Transverse colon (tissue), 4 donors: ENCODE measurements around the gene ETNK2. TPM values are rescaled to one million over a fixed set of nuclear protein-coding genes. Genes with fewer than 3 reads are reported as not detected.

ENCODE experiments used
- DNase-seq: peaks from one replicate; pipeline ENCODE4 v3.0.0-alpha.2; 2019
- H3K27ac ChIP-seq, 4 donors: fragments of 200-600 bp; sonication (generic); 2 replicates each; pipeline ENCODE4 v1.5.1; 2016 to 2018; ENCODE audit warnings: inconsistent platforms in 4 of 4
- H3K27me3 ChIP-seq: fragments of 200-600 bp; sonication (generic); 2 replicates; pipeline ENCODE4 v1.5.1; 2017; ENCODE audit warnings: inconsistent platforms
- H3K36me3 ChIP-seq, 4 donors: fragments of 200-600 bp; sonication (generic); 2 replicates each; pipeline ENCODE4 v1.5.1; 2017 to 2019; ENCODE audit warnings: inconsistent platforms in 4 of 4
- H3K4me1 ChIP-seq, 4 donors: fragments of 200-600 bp; sonication (generic); 2 replicates each; pipeline ENCODE4 v1.5.1; 2017 to 2020; ENCODE audit warnings: inconsistent platforms in 4 of 4
- H3K4me3 ChIP-seq, 4 donors: fragments of 200-600 bp; sonication (generic); 1 replicate in 1 of 4; 2 replicates in 3 of 4; pipeline versions ENCODE4 v1.5.1 to v1.6.1; 2017 to 2019; ENCODE audit warnings: inconsistent platforms in 4 of 4
- H3K9me3 ChIP-seq, 2 donors: fragments of 200-600 bp; sonication (generic); 2 replicates each; pipeline ENCODE4 v1.5.1; 2017 to 2019; ENCODE audit warnings: inconsistent platforms in 2 of 2
- EP300 ChIP-seq: sonication (generic); formaldehyde crosslinking; IDR thresholded peaks from one replicate; pipeline ENCODE4 v1.6.1; 2017; ENCODE audit warnings: antibody characterized with exemption, low read depth
- POLR2A ChIP-seq: fragments of 450-650 bp; IDR thresholded peaks from one replicate; pipeline ENCODE4 v1.6.1; 2016; ENCODE audit warnings: antibody characterized with exemption, mild to moderate bottlenecking, moderate library complexity
- POLR2AphosphoS5 ChIP-seq, 3 donors: sonication (generic); formaldehyde crosslinking; IDR thresholded peaks; one replicate each; pipeline ENCODE4 v1.6.1; 2016; ENCODE audit warnings: antibody characterized with exemption in 3 of 3
- WGBS, 2 donors: methylation state at CpG; one replicate each; pipeline ENCODE4 v1.1.5; 2018; ENCODE audit warnings: low coverage in 1 of 2; 5-methylcytosine and 5-hydroxymethylcytosine counted together
- in situ Hi-C, 4 donors: fragments of 200-750 bp; cut with MboI; loops; one replicate each; pipeline versions ENCODE4 v1.15.0 to v1.15.1; 2017; ENCODE audit warnings: low sequenced_read_pairs in 3 of 4, low pct_ligation_motif_present in 1 of 4, low pct_unique_long_range_greater_than_20kb in 1 of 4
- intact Hi-C: fragments of 100-400 bp; cut with DNase I; formaldehyde crosslinking; loops from one replicate; pipeline ENCODE4 v1.15.1; 2023; ENCODE audit warnings: low total_unique reads
- total RNA-seq, 4 donors: library from RNA; depleted of rRNA; stranded (reverse); fragments of >200 nt; gene quantifications; one replicate each; pipeline ENCODE4 v1.1.0, GENCODE V29; 2016
- TF ChIP-seq, protein P1 (sequence below), 5 experiments: fragments of 200-600 bp in 3 of 5; fragments of 450-650 bp in 2 of 5; sonication (generic) in 3 of 5; IDR thresholded peaks; 1 replicate in 2 of 5; 2 replicates in 3 of 5; pipeline ENCODE4 v1.5.1; 2016 to 2017; ENCODE audit warnings: antibody characterized with exemption in 5 of 5, inconsistent platforms in 3 of 5, mild to moderate bottlenecking in 2 of 5, moderate library complexity in 1 of 5

Gene ETNK2
- total RNA-seq, 4 donors from 2014 or later: 1.9 to 3.7 (median 3.3) TPM; not detected in 1

DNA sequence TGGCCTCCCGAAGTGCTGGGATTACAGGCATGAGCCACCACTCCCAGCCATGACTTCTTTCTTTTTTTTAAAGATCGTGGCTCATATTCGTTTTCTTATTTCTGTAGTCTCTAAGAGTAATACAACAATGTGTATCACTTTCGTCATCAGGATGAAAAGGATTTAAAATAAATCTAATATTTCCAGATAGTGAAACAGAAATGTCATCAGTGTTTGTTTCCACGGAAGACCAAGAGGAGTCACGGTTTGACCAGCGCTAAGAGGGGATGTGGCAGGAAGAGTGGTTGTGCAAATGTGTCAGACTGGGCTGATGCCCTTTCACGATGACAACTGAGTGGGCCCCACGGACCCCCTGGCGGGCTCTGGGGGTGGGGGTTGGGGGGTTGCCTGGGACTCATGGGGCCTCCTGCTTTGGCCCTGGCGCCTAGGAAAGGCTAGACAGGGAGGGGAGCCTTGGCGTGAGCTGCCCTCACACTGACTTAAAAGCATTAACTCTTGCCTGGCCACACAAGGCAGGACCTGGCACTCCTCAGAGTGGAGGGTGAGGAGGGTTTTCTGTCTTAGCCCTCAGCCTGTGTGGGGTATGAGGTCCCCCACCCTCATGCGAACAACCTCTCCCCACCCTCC lies 70.6 kb downstream of the ETNK2 start:
- Histone ChIP-seq H3K27me3 (no peaks in the 10 kb centered on the region), H3K4me1 (peaks cover 44 to 92% (median 73%) of the 10 kb centered on the region in 4 donors), H3K4me3 (no peak overlapping the region), H3K36me3 (no peaks in the 10 kb centered on the region), H3K27ac (peak overlapping the region; percentile 79 to 93 (median 88)), H3K9me3 (no peaks in the 10 kb centered on the region)
- intact Hi-C loops: no loop called here
- DNase-seq: no peak
- in situ Hi-C loops: no loop called here
- TF ChIP-seq EP300 (no peak), POLR2A (no peak), POLR2AphosphoS5 (IDR thresholded peaks at IDR 0.05) (no peak)
- TF ChIP-seq, protein P1, sequence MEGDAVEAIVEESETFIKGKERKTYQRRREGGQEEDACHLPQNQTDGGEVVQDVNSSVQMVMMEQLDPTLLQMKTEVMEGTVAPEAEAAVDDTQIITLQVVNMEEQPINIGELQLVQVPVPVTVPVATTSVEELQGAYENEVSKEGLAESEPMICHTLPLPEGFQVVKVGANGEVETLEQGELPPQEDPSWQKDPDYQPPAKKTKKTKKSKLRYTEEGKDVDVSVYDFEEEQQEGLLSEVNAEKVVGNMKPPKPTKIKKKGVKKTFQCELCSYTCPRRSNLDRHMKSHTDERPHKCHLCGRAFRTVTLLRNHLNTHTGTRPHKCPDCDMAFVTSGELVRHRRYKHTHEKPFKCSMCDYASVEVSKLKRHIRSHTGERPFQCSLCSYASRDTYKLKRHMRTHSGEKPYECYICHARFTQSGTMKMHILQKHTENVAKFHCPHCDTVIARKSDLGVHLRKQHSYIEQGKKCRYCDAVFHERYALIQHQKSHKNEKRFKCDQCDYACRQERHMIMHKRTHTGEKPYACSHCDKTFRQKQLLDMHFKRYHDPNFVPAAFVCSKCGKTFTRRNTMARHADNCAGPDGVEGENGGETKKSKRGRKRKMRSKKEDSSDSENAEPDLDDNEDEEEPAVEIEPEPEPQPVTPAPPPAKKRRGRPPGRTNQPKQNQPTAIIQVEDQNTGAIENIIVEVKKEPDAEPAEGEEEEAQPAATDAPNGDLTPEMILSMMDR (IDR thresholded peaks at IDR 0.05): no peak
- 51 to 65% methylated on average over 5 to 13 of the region's 13 CpGs for WGBS, 2 donors

Other genes with a start within 250 kb of the ETNK2 start
- 10 to 100 TPM; 12.1 to 34.1 (median 33.4) TPM for gene SOX13, start 78.9 kb downstream of the ETNK2 start, total RNA-seq
- 1 to 10 TPM in 1 of 4 donors, not detected in 3; 2.7 TPM for gene REN, start 14.3 kb upstream of the ETNK2 start, total RNA-seq
- not detected for gene KISS1, start 44.4 kb upstream of the ETNK2 start, total RNA-seq
- 10 to 100 TPM in 1 of 4 donors, 1 to 10 TPM in 1, not detected in 2; 9.7 to 13.8 TPM for gene GOLT1A, start 61.9 kb upstream of the ETNK2 start, total RNA-seq
- 100 to 1,000 TPM in 1 of 4 donors, 10 to 100 TPM in 3; 58.7 to 209 (median 97.9) TPM for gene PLEKHA6, start 207.9 kb upstream of the ETNK2 start, total RNA-seq